ENCODE results near the gene RAD51D. TPM values are rescaled to one million over a fixed set of nuclear protein-coding genes. Genes with fewer than 3 reads are reported as not detected.

Gene RAD51D
- total and polyA plus RNA-seq, 2 donors (not counting 3 experiments of a cell fraction or from before 2014, with no cell fraction given) = 15.5 to 27.9 TPM

- BruUV-seq (replicated peaks) = no TSS peak
- dilution Hi-C loops (cut with MboI; ENCODE audit: extremely low pct_ligation_motif_present, low sequenced_read_pairs) = no loop called here
- TF ChIP-seq GATA2 (IDR thresholded peaks at IDR 0.05; ENCODE audit: insufficient read depth, insufficient read length, low read depth, low read length) (no peak), FOS (IDR thresholded peaks at IDR 0.05; ENCODE audit: borderline replicate concordance, insufficient read depth, low read length) (no peak), EZH2 (IDR thresholded peaks at IDR 0.05; ENCODE audit: borderline replicate concordance, low read depth, low read length, severe bottlenecking) (no peak), MYC (IDR thresholded peaks at IDR 0.05; ENCODE audit: low read depth, low read length) (no peak), JUN (IDR thresholded peaks at IDR 0.05; ENCODE audit: borderline replicate concordance, insufficient read depth, insufficient read length, low read depth) (no peak), POLR2A (IDR thresholded peaks at IDR 0.05; ENCODE audit: low read depth, low read length) (no peak)
Measured at GRCh38 chr17:35154196-35155165, 34.8 kb upstream of the RAD51D start.

More at GRCh38 chr17:35154196-35155165, 34.8 kb upstream of the RAD51D start:
- Histone ChIP-seq H3K27me3 (ENCODE audit: control insufficient read depth in 2 of 2, insufficient read depth in 2 of 2, low read length in 2 of 2) (peaks cover 3 to 4% of the 10 kb centered on the region in 2 experiments), H3K79me2 (ENCODE audit: control insufficient read depth, insufficient read depth, low read length) (no peaks in the 10 kb centered on the region), H3K9ac (replicated peaks; ENCODE audit: extremely low read depth, insufficient read depth, low read length) (no peak overlapping the region), H3K4me3 (replicated peaks in 1 of 3; ENCODE audit: insufficient read depth in 1 of 3, low read depth in 1 of 3, low read length in 3 of 3) (no peak overlapping the region), H3K4me1 (ENCODE audit: control insufficient read depth, extremely low read depth, insufficient read depth, low read length) (no peaks in the 10 kb centered on the region), H3K36me3 (ENCODE audit: control insufficient read depth in 2 of 2, extremely low read depth in 1 of 2, insufficient read depth in 2 of 2, low read length in 2 of 2) (no peaks in the 10 kb centered on the region), H3K27ac (ENCODE audit: insufficient read depth, low read depth, low read length) (no peak overlapping the region), H3K4me2 (ENCODE audit: insufficient read depth, low read length) (no peak overlapping the region), H3K9me3 (replicated peaks; ENCODE audit: control insufficient read depth, insufficient read depth, low read length) (no peaks in the 10 kb centered on the region), H4K20me1 (replicated peaks; ENCODE audit: control insufficient read depth, extremely low read depth, insufficient read depth, low read length) (no peaks in the 10 kb centered on the region), H3K9me1 (replicated peaks; ENCODE audit: control insufficient read depth, extremely low read depth, insufficient read depth, low read length) (no peaks in the 10 kb centered on the region), H2AFZ (ENCODE audit: low read depth, low read length) (no peak overlapping the region)
- DNase-seq (ENCODE audit: low read depth, low spot score) (no peak), FAIRE-seq (no peak)
- CTCF ChIA-PET = no interaction called here
- intact Hi-C loops (cut with micrococcal nuclease) = no loop called here
- POLR2A ChIA-PET = no interaction called here

Measured in endothelial cell of umbilical vein (primary cell).